Keratinocyte (primary cell): Measurements from ENCODE around the gene PFKFB3. TPM values are rescaled to one million over a fixed set of nuclear protein-coding genes. Genes with fewer than 3 reads are reported as not detected.

Experiments used
- DNase-seq: peaks from one replicate; pipeline ENCODE4 v3.0.0-alpha.2; 2011; ENCODE audit warnings: low read depth, missing footprints, low spot score
- FAIRE-seq: peaks from 2 replicates; lab custom pipeline; 2011; peaks lifted over from hg19 to GRCh38; lab: Jason Lieb, UNC
- H2AFZ ChIP-seq: 2 replicates; pipeline ENCODE4 v1.6.0; 2012; ENCODE audit warnings: low read length, control low read depth, inconsistent platforms; ENCODE audit not compliant: control insufficient read depth
- H3K27ac ChIP-seq: 2 replicates; pipeline ENCODE4 v1.5.1; 2011; ENCODE audit warnings: low read length; ENCODE audit not compliant: control insufficient read depth, insufficient read depth
- H3K27me3 ChIP-seq: 3 replicates; pipeline ENCODE4 v1.6.0; 2011; ENCODE audit warnings: low read length; ENCODE audit not compliant: control insufficient read depth, insufficient read depth; ENCODE audit errors: extremely low read depth
- H3K36me3 ChIP-seq, 2 experiments: 2 replicates in 1 of 2; 3 replicates in 1 of 2; pipeline ENCODE4 v1.5.1; 2011; ENCODE audit warnings: low read length in 2 of 2, mild to moderate bottlenecking in 1 of 2; ENCODE audit not compliant: control insufficient read depth in 2 of 2, insufficient read depth in 2 of 2; ENCODE audit errors: extremely low read depth in 1 of 2
- H3K4me1 ChIP-seq: 3 replicates; pipeline ENCODE4 v1.5.1; 2011; ENCODE audit warnings: low read length; ENCODE audit not compliant: control insufficient read depth, insufficient read depth; ENCODE audit errors: extremely low read depth
- H3K4me2 ChIP-seq: 3 replicates; pipeline ENCODE4 v1.6.0; 2011; ENCODE audit warnings: low read depth, low read length; ENCODE audit not compliant: control insufficient read depth, insufficient read depth; ENCODE audit errors: extremely low read depth
- H3K4me3 ChIP-seq, 3 experiments: fragments of 200-600 bp in 1 of 3; sonication (generic) in 1 of 3; 2 replicates in 2 of 3; 3 replicates in 1 of 3; pipeline ENCODE4 v1.5.1; 2011 to 2016; ENCODE audit warnings: low read length in 3 of 3, mild to moderate bottlenecking in 3 of 3, control low read depth in 2 of 3, inconsistent platforms in 1 of 3, low read depth in 1 of 3, mixed read lengths in 1 of 3, mixed run types in 1 of 3, moderate library complexity in 1 of 3; ENCODE audit not compliant: control insufficient read depth in 2 of 3, insufficient read depth in 2 of 3; ENCODE audit errors: extremely low read depth in 1 of 3
- H3K79me2 ChIP-seq: 2 replicates; pipeline ENCODE4 v1.6.0; 2012; ENCODE audit warnings: low read length; ENCODE audit not compliant: control insufficient read depth, insufficient read depth
- H3K9ac ChIP-seq: 3 replicates; pipeline ENCODE4 v1.6.0; 2011; ENCODE audit warnings: low read length; ENCODE audit not compliant: control insufficient read depth, insufficient read depth; ENCODE audit errors: extremely low read depth
- H3K9me1 ChIP-seq: 3 replicates; pipeline ENCODE4 v1.6.0; 2011; ENCODE audit warnings: low read length; ENCODE audit not compliant: control insufficient read depth, insufficient read depth; ENCODE audit errors: extremely low read depth
- H3K9me3 ChIP-seq: 2 replicates; pipeline ENCODE4 v1.5.1; 2012; ENCODE audit warnings: low read depth, low read length; ENCODE audit not compliant: control insufficient read depth
- H4K20me1 ChIP-seq: 3 replicates; pipeline ENCODE4 v1.6.0; 2011; ENCODE audit warnings: low read length; ENCODE audit not compliant: control insufficient read depth, insufficient read depth; ENCODE audit errors: extremely low read depth
- EZH2 ChIP-seq: IDR thresholded peaks from one replicate; pipeline ENCODE4 v1.6.1; 2012; ENCODE audit warnings: inconsistent platforms, mild to moderate bottlenecking, low read length, moderate library complexity
- dilution Hi-C: fragments of 300-500 bp; cut with MboI; formaldehyde crosslinking; loops from one replicate; pipeline ENCODE4 v1.7.0; 2020; ENCODE audit warnings: low sequenced_read_pairs; ENCODE audit not compliant: extremely low pct_ligation_motif_present
- polyA plus RNA-seq, 5 experiments: library from polyadenylated mRNA; depleted of rRNA in 3 of 5; stranded (reverse) in 3 of 5; stranded (forward) in 1 of 5; unstranded in 1 of 5; fragments of >200 nt; gene quantifications; 1 replicate in 1 of 5; 2 replicates in 3 of 5; 3 replicates in 1 of 5; pipeline versions ENCODE4 v1.2.1 to v1.2.3, GENCODE V29; 2011 to 2012; ENCODE audit warnings: missing spikeins in 2 of 5, low read depth in 1 of 5, low replicate concordance in 1 of 5
- TF ChIP-seq, protein P1 (sequence below), 3 experiments: IDR thresholded peaks in 1 of 3; conservative IDR thresholded peaks in 1 of 3; optimal IDR thresholded peaks in 1 of 3; 2 replicates in 2 of 3; 3 replicates in 1 of 3; pipeline versions ENCODE3 to v1.5.1; 2011; ENCODE audit warnings: low read length in 3 of 3, mild to moderate bottlenecking in 3 of 3, moderate library complexity in 2 of 3, control low read depth in 1 of 3, inconsistent platforms in 1 of 3; ENCODE audit not compliant: insufficient read depth in 2 of 3; ENCODE audit errors: extremely low read depth in 1 of 3

The PFKFB3 gene
- polyA plus RNA-seq, 1 donor (not counting 4 experiments of a cell fraction or from before 2014, with no cell fraction given) = 18.6 TPM

DNA sequence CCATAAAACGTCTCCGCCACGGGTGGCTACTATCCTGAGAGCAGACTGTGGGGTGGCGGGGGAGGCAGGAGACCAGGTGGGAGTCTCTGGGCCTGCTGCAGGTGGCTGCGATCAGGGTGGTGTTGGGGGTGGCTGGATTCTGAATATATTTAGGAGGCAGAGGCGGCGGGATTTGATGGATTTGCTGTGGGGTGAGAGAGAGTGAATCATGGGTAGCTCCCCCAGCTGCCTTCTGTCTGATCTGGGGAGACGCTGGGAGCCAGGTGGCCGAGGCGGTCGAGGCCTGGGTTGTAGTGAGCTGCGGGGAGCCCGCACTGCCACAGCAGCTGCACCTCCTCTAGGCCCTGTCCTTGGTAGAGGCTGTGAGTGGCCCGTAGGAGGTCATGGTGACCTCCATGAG lies 48.2 kb upstream of the PFKFB3 start:
- peaks cover 11% of the 10 kb centered on the region for H3K79me2 ChIP-seq
- no peak overlapping the region for H3K27ac ChIP-seq
- no peaks in the 10 kb centered on the region for H4K20me1 ChIP-seq
- H3K27me3 ChIP-seq = no peaks in the 10 kb centered on the region
- no peak for DNase-seq
- H3K9me3 ChIP-seq = no peaks in the 10 kb centered on the region
- no peak for FAIRE-seq
- H2AFZ ChIP-seq = no peak overlapping the region
- H3K36me3 ChIP-seq = no peaks in the 10 kb centered on the region
- no peaks in the 10 kb centered on the region for H3K9me1 ChIP-seq
- TF ChIP-seq EZH2 = no peak
- TF ChIP-seq, protein P1, sequence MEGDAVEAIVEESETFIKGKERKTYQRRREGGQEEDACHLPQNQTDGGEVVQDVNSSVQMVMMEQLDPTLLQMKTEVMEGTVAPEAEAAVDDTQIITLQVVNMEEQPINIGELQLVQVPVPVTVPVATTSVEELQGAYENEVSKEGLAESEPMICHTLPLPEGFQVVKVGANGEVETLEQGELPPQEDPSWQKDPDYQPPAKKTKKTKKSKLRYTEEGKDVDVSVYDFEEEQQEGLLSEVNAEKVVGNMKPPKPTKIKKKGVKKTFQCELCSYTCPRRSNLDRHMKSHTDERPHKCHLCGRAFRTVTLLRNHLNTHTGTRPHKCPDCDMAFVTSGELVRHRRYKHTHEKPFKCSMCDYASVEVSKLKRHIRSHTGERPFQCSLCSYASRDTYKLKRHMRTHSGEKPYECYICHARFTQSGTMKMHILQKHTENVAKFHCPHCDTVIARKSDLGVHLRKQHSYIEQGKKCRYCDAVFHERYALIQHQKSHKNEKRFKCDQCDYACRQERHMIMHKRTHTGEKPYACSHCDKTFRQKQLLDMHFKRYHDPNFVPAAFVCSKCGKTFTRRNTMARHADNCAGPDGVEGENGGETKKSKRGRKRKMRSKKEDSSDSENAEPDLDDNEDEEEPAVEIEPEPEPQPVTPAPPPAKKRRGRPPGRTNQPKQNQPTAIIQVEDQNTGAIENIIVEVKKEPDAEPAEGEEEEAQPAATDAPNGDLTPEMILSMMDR (optimal IDR thresholded peaks at IDR 0.05 in 1 of 3, IDR thresholded peaks at IDR 0.05 in 1 of 3, conservative IDR thresholded peaks at IDR 0.05 in 1 of 3; ENCODE audit: extremely low read depth in 1 of 3, insufficient read depth in 2 of 3, low read length in 3 of 3) = no peak
- dilution Hi-C loops = no loop called here
- no peak overlapping the region for H3K4me3 ChIP-seq
- no peak overlapping the region for H3K9ac ChIP-seq
- no peaks in the 10 kb centered on the region for H3K4me1 ChIP-seq
- H3K4me2 ChIP-seq = no peak overlapping the region

DNA sequence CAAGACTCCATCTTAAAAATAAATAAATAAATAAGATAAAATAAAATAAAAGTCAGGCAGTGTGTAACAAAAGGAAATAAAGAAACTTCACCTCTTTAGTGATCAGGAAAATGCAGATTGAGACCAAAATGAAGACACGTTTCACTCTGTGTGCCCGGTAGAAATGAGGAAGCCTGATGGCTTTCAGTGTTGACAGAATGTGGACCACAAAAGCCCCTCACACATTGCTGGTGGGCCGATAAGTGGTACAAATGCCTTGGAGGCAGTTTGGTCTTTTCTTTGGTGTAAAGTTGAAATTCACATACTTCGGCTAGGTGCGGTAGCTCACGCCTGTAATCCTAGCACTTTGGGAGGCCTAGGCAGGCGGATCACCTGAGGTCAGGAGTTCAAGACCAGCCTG lies 44.5 kb upstream of the PFKFB3 start:
- H3K79me2 ChIP-seq = peaks cover 4% of the 10 kb centered on the region
- dilution Hi-C loops = no loop called here
- H3K36me3 ChIP-seq = no peaks in the 10 kb centered on the region
- no peaks in the 10 kb centered on the region for H3K27me3 ChIP-seq
- H3K4me1 ChIP-seq = no peaks in the 10 kb centered on the region
- DNase-seq (no peak), FAIRE-seq (no peak)
- no peak overlapping the region for H3K27ac ChIP-seq
- no peaks in the 10 kb centered on the region for H4K20me1 ChIP-seq
- no peaks in the 10 kb centered on the region for H3K9me1 ChIP-seq
- no peak overlapping the region for H3K4me2 ChIP-seq
- H3K9me3 ChIP-seq = no peaks in the 10 kb centered on the region
- no peak for TF ChIP-seq EZH2
- TF ChIP-seq, protein P1 (optimal IDR thresholded peaks at IDR 0.05 in 1 of 3, IDR thresholded peaks at IDR 0.05 in 1 of 3, conservative IDR thresholded peaks at IDR 0.05 in 1 of 3; ENCODE audit: extremely low read depth in 1 of 3, insufficient read depth in 2 of 3, low read length in 3 of 3) = no peak
- H3K4me3 ChIP-seq = no peak overlapping the region
- no peak overlapping the region for H3K9ac ChIP-seq
- H2AFZ ChIP-seq = no peak overlapping the region
